SK-N-SH (cell line): ENCODE results near the gene GAS7. TPM values are rescaled to one million over a fixed set of nuclear protein-coding genes. Genes with fewer than 3 reads are reported as not detected.

Source experiments
- CTCF ChIA-PET: fragments of 300-600, 350-600 bp; formaldehyde crosslinking; extraction: SDS; loops from one replicate; lab custom pipeline; 2021; lab: Yijun Ruan, JAX
- POLR2A ChIA-PET: fragments of 350-600 bp; sonication (Branson Sonifier 250); formaldehyde crosslinking; extraction: SDS; loops from one replicate; lab custom pipeline; 2020; ENCODE audit warnings: antibody characterized with exemption, inconsistent platforms; lab: Yijun Ruan, JAX
- DNase-seq: peaks from one replicate; pipeline ENCODE4 v3.0.0; 2012
- H2AFZ ChIP-seq: fragments of 200-600 bp; sonication (generic); 2 replicates; pipeline ENCODE4 v1.8.1; 2016; ENCODE audit warnings: antibody characterized with exemption, mild to moderate bottlenecking, low read depth
- H3F3A ChIP-seq: fragments of 200-600 bp; sonication (generic); replicated peaks from 2 replicates; pipeline ENCODE3; 2016; ENCODE audit warnings: antibody characterized with exemption, mild to moderate bottlenecking; ENCODE audit not compliant: insufficient read depth
- H3K27ac ChIP-seq, 2 experiments: fragments of 200-500 bp in 1 of 2; fragments of 200-600 bp in 1 of 2; sonication (Bioruptor generic) in 1 of 2; sonication (generic), shearing (Covaris generic) in 1 of 2; 2 replicates each; pipeline versions ENCODE4 v1.5.1 to v1.6.1; 2014 to 2016; ENCODE audit warnings: low read depth in 2 of 2, inconsistent platforms in 1 of 2, low read length in 1 of 2, mild to moderate bottlenecking in 1 of 2, mixed read lengths in 1 of 2
- H3K27me3 ChIP-seq: fragments of 200-600 bp; sonication (generic), shearing (Covaris generic); 2 replicates; pipeline ENCODE4 v1.6.1; 2016; ENCODE audit warnings: mixed run types; ENCODE audit not compliant: insufficient read depth
- H3K36me3 ChIP-seq, 2 experiments: fragments of 200-500 bp in 1 of 2; fragments of 200-600 bp in 1 of 2; sonication (Bioruptor generic) in 1 of 2; sonication (generic) in 1 of 2; replicated peaks in 1 of 2; 2 replicates each; pipeline versions ENCODE3 to v1.5.1; 2014 to 2016; ENCODE audit warnings: low read length in 1 of 2, mild to moderate bottlenecking in 1 of 2; ENCODE audit not compliant: insufficient read depth in 2 of 2, control insufficient read depth in 1 of 2
- H3K4me1 ChIP-seq, 2 experiments: fragments of 200-500 bp in 1 of 2; fragments of 200-600 bp in 1 of 2; sonication (Bioruptor generic) in 1 of 2; sonication (generic), shearing (Covaris generic) in 1 of 2; 2 replicates each; pipeline versions ENCODE4 v1.5.1 to v1.6.1; 2014 to 2016; ENCODE audit warnings: low read depth in 1 of 2, low read length in 1 of 2, mixed run types in 1 of 2; ENCODE audit not compliant: insufficient read depth in 2 of 2, control insufficient read depth in 1 of 2
- H3K4me2 ChIP-seq: fragments of 200-600 bp; sonication (generic), shearing (Covaris generic); 2 replicates; pipeline ENCODE4 v1.6.1; 2017; ENCODE audit warnings: mixed run types
- H3K4me3 ChIP-seq, 2 experiments: fragments of 200-500 bp in 1 of 2; fragments of 200-600 bp in 1 of 2; sonication (Bioruptor generic) in 1 of 2; sonication (generic), shearing (Covaris generic) in 1 of 2; 2 replicates each; pipeline versions ENCODE4 v1.5.1 to v1.8.1; 2014 to 2016; ENCODE audit warnings: low read depth in 2 of 2, inconsistent platforms in 1 of 2, low read length in 1 of 2, mild to moderate bottlenecking in 1 of 2, mixed read lengths in 1 of 2, moderate library complexity in 1 of 2
- H3K79me2 ChIP-seq: fragments of 200-600 bp; sonication (generic); 2 replicates; pipeline ENCODE4 v1.8.1; 2017; ENCODE audit warnings: mild to moderate bottlenecking; ENCODE audit not compliant: insufficient read depth
- H3K9ac ChIP-seq: fragments of 200-600 bp; sonication (generic); 2 replicates; pipeline ENCODE4 v1.6.1; 2017; ENCODE audit warnings: mixed run types
- H3K9me2 ChIP-seq: fragments of 200-600 bp; sonication (generic); 2 replicates; pipeline ENCODE4 v1.6.1; 2017; ENCODE audit warnings: mixed run types
- H3K9me3 ChIP-seq: fragments of 200-600 bp; sonication (generic); 2 replicates; pipeline ENCODE4 v1.6.1; 2017; ENCODE audit warnings: mixed run types, mild to moderate bottlenecking, moderate library complexity
- H4K20me1 ChIP-seq: fragments of 200-600 bp; sonication (generic); 2 replicates; pipeline ENCODE4 v1.6.1; 2017; ENCODE audit warnings: mild to moderate bottlenecking, mixed run types; ENCODE audit not compliant: insufficient read depth
- ELF1 ChIP-seq: IDR thresholded peaks from 2 replicates; pipeline ENCODE4 v1.4.0; 2012
- EP300 ChIP-seq, 2 experiments: IDR thresholded peaks; 2 replicates each; pipeline versions ENCODE4 v1.4.0 to v1.6.1; 2012; ENCODE audit warnings: borderline replicate concordance in 1 of 2, low read depth in 1 of 2, low read length in 1 of 2
- EZH2phosphoT487 ChIP-seq: fragments of 200-600 bp; sonication (generic); IDR thresholded peaks from 2 replicates; pipeline ENCODE4 v1.6.1; 2017; ENCODE audit warnings: low read depth, mixed run types, mild to moderate bottlenecking, antibody characterized with exemption, moderate library complexity, borderline replicate concordance
- FOSL2 ChIP-seq: IDR thresholded peaks from 2 replicates; pipeline ENCODE4 v1.4.0; 2012; ENCODE audit warnings: low read depth, mild to moderate bottlenecking, moderate library complexity, borderline replicate concordance
- FOXJ3 ChIP-seq: sonication (generic); formaldehyde crosslinking; IDR thresholded peaks from 2 replicates; pipeline ENCODE4 v1.5.1; 2020; ENCODE audit warnings: mild to moderate bottlenecking, missing genetic modification reagents
- GABPA ChIP-seq: IDR thresholded peaks from 2 replicates; pipeline ENCODE4 v1.4.0; 2012; ENCODE audit warnings: low read depth, mild to moderate bottlenecking
- GATA2 ChIP-seq: sonication (generic); formaldehyde crosslinking; IDR thresholded peaks from 2 replicates; pipeline ENCODE4 v1.5.0; 2020; ENCODE audit warnings: mild to moderate bottlenecking, missing genetic modification reagents
- JUND ChIP-seq: IDR thresholded peaks from 2 replicates; pipeline ENCODE4 v1.4.0; 2012
- MEF2A ChIP-seq: IDR thresholded peaks from 2 replicates; pipeline ENCODE4 v1.4.0; 2012; ENCODE audit warnings: low read depth, borderline replicate concordance
- MXI1 ChIP-seq: IDR thresholded peaks from 2 replicates; pipeline ENCODE4 v1.6.1; 2012; ENCODE audit warnings: mild to moderate bottlenecking, low read depth, low read length, improper control_type of control experiment
- NFIC ChIP-seq: IDR thresholded peaks from 2 replicates; pipeline ENCODE4 v1.4.0; 2012; ENCODE audit warnings: borderline replicate concordance
- NRF1 ChIP-seq: IDR thresholded peaks from 2 replicates; pipeline ENCODE4 v1.6.1; 2012; ENCODE audit warnings: low read depth, mild to moderate bottlenecking, low read length
- POLR2AphosphoS5 ChIP-seq: IDR thresholded peaks from 2 replicates; pipeline ENCODE4 v1.6.1; 2012; ENCODE audit warnings: low read depth, low read length
- RAD21 ChIP-seq: IDR thresholded peaks from 2 replicates; pipeline ENCODE4 v1.6.1; 2012; ENCODE audit warnings: mild to moderate bottlenecking, low read length
- RCOR1 ChIP-seq: fragments of 150-350 bp; IDR thresholded peaks from 2 replicates; pipeline ENCODE4 v1.6.1; 2017; ENCODE audit warnings: antibody characterized with exemption, low read length
- RXRA ChIP-seq: IDR thresholded peaks from 2 replicates; pipeline ENCODE4 v1.4.0; 2012; ENCODE audit warnings: low read depth, mild to moderate bottlenecking, borderline replicate concordance
- SMC3 ChIP-seq: IDR thresholded peaks from 2 replicates; pipeline ENCODE4 v1.6.1; 2012; ENCODE audit warnings: low read depth, low read length, improper control_type of control experiment
- TAF1 ChIP-seq: IDR thresholded peaks from 2 replicates; pipeline ENCODE4 v1.6.1; 2012; ENCODE audit warnings: low read depth, mild to moderate bottlenecking, low read length, moderate library complexity, borderline replicate concordance
- TCF12 ChIP-seq: IDR thresholded peaks from 2 replicates; pipeline ENCODE4 v1.4.0; 2012
- WGBS: methylation state at CpG from one replicate; pipeline ENCODE4 v1.1.6; 2017; ENCODE audit warnings: low lambda C conversion rate; 5-methylcytosine and 5-hydroxymethylcytosine counted together
- polyA plus RNA-seq, 3 experiments: library from polyadenylated mRNA; depleted of rRNA; stranded (reverse); fragments of >200 nt; gene quantifications; 2 replicates each; pipeline ENCODE4 v1.2.3, GENCODE V29; 2012
- TF ChIP-seq, protein P1 (sequence below): IDR thresholded peaks from 2 replicates; pipeline ENCODE4 v1.4.0; 2012; ENCODE audit warnings: low read depth
- TF ChIP-seq, protein P2 (sequence below): IDR thresholded peaks from 2 replicates; pipeline ENCODE4; 2012
- TF ChIP-seq, protein P3 (sequence below): IDR thresholded peaks from 2 replicates; pipeline ENCODE4 v1.4.0; 2012; ENCODE audit warnings: low read depth, borderline replicate concordance
- TF ChIP-seq, protein P4 (sequence below): fragments of 150-350 bp; IDR thresholded peaks from 2 replicates; pipeline ENCODE4 v1.6.1; 2016; ENCODE audit warnings: mild to moderate bottlenecking, low read depth, low read length

Gene GAS7
- polyA plus RNA-seq, 1 of the 3 experiments (the other 2 are of a cell fraction): 0.12 TPM

DNA sequence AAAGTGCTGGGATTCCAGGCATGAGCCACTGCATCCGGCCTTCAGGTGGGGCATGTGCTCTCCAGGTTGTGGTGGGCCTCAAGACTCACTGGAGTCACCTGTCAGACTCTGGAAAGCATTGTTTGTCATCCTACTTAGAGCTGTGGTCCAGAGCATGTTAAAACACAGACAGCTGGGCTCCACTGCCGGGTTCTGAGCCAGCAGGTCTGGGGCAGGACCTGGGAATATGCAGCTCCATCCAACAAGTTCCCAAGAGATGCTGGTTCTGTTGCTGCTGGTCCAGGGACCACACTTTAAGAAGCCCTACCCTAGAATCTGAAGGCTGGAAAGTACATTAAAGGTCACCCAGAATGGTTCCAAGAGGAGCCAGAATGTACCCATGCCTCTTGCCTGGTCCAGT, 75.3 kb downstream of the GAS7 start (continued):
- TF ChIP-seq RAD21 (no peak), EP300 (IDR thresholded peaks at IDR 0.05; ENCODE audit: borderline replicate concordance in 1 of 2, low read depth in 1 of 2, low read length in 1 of 2) (no peak), NRF1 (no peak), POLR2AphosphoS5 (no peak), FOSL2 (no peak)
- TF ChIP-seq, protein P1, sequence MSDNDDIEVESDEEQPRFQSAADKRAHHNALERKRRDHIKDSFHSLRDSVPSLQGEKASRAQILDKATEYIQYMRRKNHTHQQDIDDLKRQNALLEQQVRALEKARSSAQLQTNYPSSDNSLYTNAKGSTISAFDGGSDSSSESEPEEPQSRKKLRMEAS: no peak

DNA sequence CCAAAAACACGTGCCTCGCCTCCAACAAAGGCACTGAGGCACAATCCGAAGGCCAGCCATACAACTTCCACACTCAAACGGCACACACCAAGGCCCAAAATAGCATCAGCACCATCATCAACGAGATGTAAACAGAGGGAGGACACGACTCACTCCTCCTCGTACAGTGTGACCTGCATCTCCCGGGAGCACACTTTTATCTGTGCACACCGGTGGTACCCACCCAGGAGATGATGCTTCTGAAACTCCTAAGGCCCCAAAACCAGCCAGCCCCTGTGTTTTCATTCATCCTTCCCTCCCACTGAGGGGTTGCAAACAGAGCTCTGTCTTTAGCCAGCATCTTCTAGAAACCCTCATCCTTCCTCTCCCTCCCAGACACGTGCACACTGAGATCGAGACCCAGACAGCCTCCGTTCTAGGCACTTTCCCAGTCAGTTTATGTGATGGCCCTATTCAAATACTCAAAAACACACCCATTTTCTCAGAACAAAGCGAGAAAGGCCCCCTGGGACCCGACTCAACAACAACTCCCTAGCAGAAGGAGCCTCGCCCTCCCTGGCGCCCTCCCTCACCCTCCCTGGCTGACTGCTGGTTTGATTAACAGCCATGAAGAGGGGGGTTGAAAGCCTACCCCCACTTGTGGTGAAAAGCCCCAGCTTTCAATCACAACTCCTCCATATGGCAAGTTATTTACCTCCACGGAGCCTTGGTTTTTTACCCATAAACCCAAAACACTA, 76.3 kb downstream of the GAS7 start:
- no peaks in the 10 kb centered on the region for H3K36me3 ChIP-seq
- no peaks in the 10 kb centered on the region for H3K9me2 ChIP-seq
- H3K4me3 ChIP-seq: no peak overlapping the region
- peaks cover 8% of the 10 kb centered on the region; the same call in 1 of the 2 replicates for H3K27me3 ChIP-seq
- ChIA-PET POLR2A (no interaction called here), CTCF (no interaction called here)
- no peak overlapping the region for H2AFZ ChIP-seq
- no peaks in the 10 kb centered on the region for H3F3A ChIP-seq
- H3K4me2 ChIP-seq: no peak overlapping the region
- peaks cover 0 to 9% of the 10 kb centered on the region in 2 experiments; a peak in 2 of 4 replicates for H3K4me1 ChIP-seq
- TF ChIP-seq JUND (no peak), NRF1 (no peak), RAD21 (no peak), RCOR1 (no peak), MXI1 (no peak), GATA2 (CRISPR knock-in tag) (no peak), TAF1 (no peak), ELF1 (no peak), POLR2AphosphoS5 (no peak), EZH2phosphoT487 (no peak)
- H3K79me2 ChIP-seq: no peaks in the 10 kb centered on the region
- no peak for DNase-seq
- H3K27ac ChIP-seq: no peak overlapping the region
- no peaks in the 10 kb centered on the region for H4K20me1 ChIP-seq
- H3K9me3 ChIP-seq: no peaks in the 10 kb centered on the region
- H3K9ac ChIP-seq: no peak overlapping the region
- WGBS: 43% methylated on average over 14 of the region's 17 CpGs

DNA sequence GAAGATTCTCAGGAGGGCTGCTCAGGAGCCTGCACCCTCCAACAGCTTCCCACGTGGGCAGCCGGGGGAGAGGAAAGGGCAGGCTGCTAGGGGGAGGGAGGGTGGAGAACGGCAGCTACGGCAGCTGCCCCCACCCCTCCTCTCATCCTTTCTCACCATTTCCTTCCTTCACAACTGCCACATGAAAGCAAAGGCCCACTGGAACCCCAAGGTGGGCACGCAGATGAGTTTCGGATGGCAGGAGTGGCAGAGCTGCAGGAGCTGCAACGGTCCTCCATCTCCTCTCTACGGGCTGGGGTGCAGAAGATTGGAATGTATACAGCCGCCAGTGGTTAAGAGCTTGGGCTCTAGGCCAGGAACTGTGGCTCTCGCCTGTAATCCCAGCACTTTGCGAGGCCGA, 77.7 kb downstream of the GAS7 start:
- POLR2A ChIA-PET: no interaction called here
- CTCF ChIA-PET: no interaction called here

More for the DNA sequence above, 77.7 kb downstream of the GAS7 start:
- H3K4me3 ChIP-seq: no peak overlapping the region
- no peaks in the 10 kb centered on the region for H3K36me3 ChIP-seq
- H3K4me1 ChIP-seq: peaks cover 0 to under 1% of the 10 kb centered on the region in 2 experiments; a peak in 2 of 4 replicates
- no peak overlapping the region for H3K27ac ChIP-seq
- WGBS: 68% methylated on average over 8 of the region's 12 CpGs
- no peaks in the 10 kb centered on the region for H3K9me3 ChIP-seq
- no peaks in the 10 kb centered on the region for H3K9me2 ChIP-seq
- no peak for DNase-seq
- TF ChIP-seq, protein P2, sequence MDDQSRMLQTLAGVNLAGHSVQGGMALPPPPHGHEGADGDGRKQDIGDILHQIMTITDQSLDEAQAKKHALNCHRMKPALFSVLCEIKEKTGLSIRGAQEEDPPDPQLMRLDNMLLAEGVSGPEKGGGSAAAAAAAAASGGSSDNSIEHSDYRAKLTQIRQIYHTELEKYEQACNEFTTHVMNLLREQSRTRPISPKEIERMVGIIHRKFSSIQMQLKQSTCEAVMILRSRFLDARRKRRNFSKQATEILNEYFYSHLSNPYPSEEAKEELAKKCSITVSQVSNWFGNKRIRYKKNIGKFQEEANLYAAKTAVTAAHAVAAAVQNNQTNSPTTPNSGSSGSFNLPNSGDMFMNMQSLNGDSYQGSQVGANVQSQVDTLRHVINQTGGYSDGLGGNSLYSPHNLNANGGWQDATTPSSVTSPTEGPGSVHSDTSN: no peak
- TF ChIP-seq FOXJ3 (CRISPR knock-in tag) (no peak), POLR2AphosphoS5 (no peak), MEF2A (no peak), NFIC (no peak), TAF1 (no peak), NRF1 (no peak), JUND (no peak), TCF12 (no peak), RXRA (no peak), GABPA (no peak), SMC3 (no peak), ELF1 (no peak), MXI1 (no peak), GATA2 (CRISPR knock-in tag) (no peak), EZH2phosphoT487 (no peak)
- TF ChIP-seq, protein P3, sequence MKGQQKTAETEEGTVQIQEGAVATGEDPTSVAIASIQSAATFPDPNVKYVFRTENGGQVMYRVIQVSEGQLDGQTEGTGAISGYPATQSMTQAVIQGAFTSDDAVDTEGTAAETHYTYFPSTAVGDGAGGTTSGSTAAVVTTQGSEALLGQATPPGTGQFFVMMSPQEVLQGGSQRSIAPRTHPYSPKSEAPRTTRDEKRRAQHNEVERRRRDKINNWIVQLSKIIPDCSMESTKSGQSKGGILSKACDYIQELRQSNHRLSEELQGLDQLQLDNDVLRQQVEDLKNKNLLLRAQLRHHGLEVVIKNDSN: no peak
- TF ChIP-seq, protein P4, sequence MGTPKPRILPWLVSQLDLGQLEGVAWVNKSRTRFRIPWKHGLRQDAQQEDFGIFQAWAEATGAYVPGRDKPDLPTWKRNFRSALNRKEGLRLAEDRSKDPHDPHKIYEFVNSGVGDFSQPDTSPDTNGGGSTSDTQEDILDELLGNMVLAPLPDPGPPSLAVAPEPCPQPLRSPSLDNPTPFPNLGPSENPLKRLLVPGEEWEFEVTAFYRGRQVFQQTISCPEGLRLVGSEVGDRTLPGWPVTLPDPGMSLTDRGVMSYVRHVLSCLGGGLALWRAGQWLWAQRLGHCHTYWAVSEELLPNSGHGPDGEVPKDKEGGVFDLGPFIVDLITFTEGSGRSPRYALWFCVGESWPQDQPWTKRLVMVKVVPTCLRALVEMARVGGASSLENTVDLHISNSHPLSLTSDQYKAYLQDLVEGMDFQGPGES: no peak
- no peaks in the 10 kb centered on the region for H4K20me1 ChIP-seq
- no peak overlapping the region for H3K9ac ChIP-seq
- no peak overlapping the region for H2AFZ ChIP-seq
- H3K4me2 ChIP-seq: no peak overlapping the region
- no peaks in the 10 kb centered on the region for H3K79me2 ChIP-seq
- H3F3A ChIP-seq: no peaks in the 10 kb centered on the region
- peaks cover 8% of the 10 kb centered on the region; the same call in 1 of the 2 replicates for H3K27me3 ChIP-seq
